ENCODE results near the gene FBLN5. TPM values are rescaled to one million over a fixed set of nuclear protein-coding genes. Genes with fewer than 3 reads are reported as not detected.

The FBLN5 gene
- total RNA-seq, 1 experiment from 2014 or later = not detected

DNA sequence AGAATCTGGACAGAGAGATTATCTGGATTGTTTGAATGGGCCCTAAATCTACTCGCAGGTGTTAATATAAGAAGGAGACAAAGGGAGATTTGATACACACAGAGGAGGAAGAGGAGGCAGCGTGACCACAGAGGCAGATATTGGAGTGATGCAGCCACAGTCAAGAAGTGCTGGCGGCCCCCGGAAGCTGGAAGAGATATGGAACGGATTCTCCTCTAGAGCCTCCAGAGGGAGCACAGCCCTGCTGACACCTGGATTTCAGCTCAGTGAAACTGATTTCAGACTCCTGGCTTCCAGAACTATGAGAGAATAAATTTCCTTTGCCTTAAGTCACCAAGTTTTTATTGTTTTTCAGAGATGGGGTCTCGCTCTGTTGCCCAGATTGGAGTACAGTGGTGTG is 71.0 kb downstream of the FBLN5 start:
- Histone ChIP-seq H3K4me1 (replicated peaks; ENCODE audit: insufficient read depth) (peaks cover 19% of the 10 kb centered on the region), H2AFZ (no peak overlapping the region), H3K27me3 (ENCODE audit: insufficient read depth, low read depth) (no peaks in the 10 kb centered on the region), H3K9me2 (ENCODE audit: insufficient read depth) (no peaks in the 10 kb centered on the region), H3F3A (ENCODE audit: insufficient read depth, low read depth) (peaks cover 11% of the 10 kb centered on the region; the same call in 1 of the 2 replicates), H3K36me3 (ENCODE audit: low read depth) (no peaks in the 10 kb centered on the region), H3K9me3 (ENCODE audit: insufficient read depth, low read depth) (no peaks in the 10 kb centered on the region), H3K4me2 (no peak overlapping the region), H3K4me3 (no peak overlapping the region), H4K20me1 (ENCODE audit: insufficient read depth) (no peaks in the 10 kb centered on the region), H3K27ac (no peak overlapping the region), H3K79me2 (ENCODE audit: low read depth) (no peaks in the 10 kb centered on the region)
- CTCF ChIA-PET = no interaction called here
- no peak for DNase-seq
- no TSS peak for BruUV-seq (replicated peaks)
- TF ChIP-seq, protein P1, sequence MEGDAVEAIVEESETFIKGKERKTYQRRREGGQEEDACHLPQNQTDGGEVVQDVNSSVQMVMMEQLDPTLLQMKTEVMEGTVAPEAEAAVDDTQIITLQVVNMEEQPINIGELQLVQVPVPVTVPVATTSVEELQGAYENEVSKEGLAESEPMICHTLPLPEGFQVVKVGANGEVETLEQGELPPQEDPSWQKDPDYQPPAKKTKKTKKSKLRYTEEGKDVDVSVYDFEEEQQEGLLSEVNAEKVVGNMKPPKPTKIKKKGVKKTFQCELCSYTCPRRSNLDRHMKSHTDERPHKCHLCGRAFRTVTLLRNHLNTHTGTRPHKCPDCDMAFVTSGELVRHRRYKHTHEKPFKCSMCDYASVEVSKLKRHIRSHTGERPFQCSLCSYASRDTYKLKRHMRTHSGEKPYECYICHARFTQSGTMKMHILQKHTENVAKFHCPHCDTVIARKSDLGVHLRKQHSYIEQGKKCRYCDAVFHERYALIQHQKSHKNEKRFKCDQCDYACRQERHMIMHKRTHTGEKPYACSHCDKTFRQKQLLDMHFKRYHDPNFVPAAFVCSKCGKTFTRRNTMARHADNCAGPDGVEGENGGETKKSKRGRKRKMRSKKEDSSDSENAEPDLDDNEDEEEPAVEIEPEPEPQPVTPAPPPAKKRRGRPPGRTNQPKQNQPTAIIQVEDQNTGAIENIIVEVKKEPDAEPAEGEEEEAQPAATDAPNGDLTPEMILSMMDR (conservative IDR thresholded peaks at IDR 0.05) = no peak
- TF ChIP-seq EZH2 (IDR thresholded peaks at IDR 0.05; ENCODE audit: low read depth) = no peak
- POLR2A ChIA-PET (ENCODE audit: unreplicated experiment) = no interaction called here
- intact Hi-C loops (cut with micrococcal nuclease; ENCODE audit: unreplicated experiment) = no loop called here

- Histone ChIP-seq H3K36me3 (ENCODE audit: low read depth) (no peaks in the 10 kb centered on the region), H3F3A (ENCODE audit: insufficient read depth, low read depth) (peaks cover 11% of the 10 kb centered on the region; the same call in 1 of the 2 replicates), H3K27ac (no peak overlapping the region), H4K20me1 (ENCODE audit: insufficient read depth) (no peaks in the 10 kb centered on the region), H3K79me2 (ENCODE audit: low read depth) (no peaks in the 10 kb centered on the region), H3K4me1 (replicated peaks; ENCODE audit: insufficient read depth) (peaks cover 22% of the 10 kb centered on the region), H3K27me3 (ENCODE audit: insufficient read depth, low read depth) (no peaks in the 10 kb centered on the region), H2AFZ (no peak overlapping the region), H3K4me2 (no peak overlapping the region), H3K4me3 (no peak overlapping the region), H3K9me3 (ENCODE audit: insufficient read depth, low read depth) (no peaks in the 10 kb centered on the region), H3K9me2 (ENCODE audit: insufficient read depth) (no peaks in the 10 kb centered on the region)
- intact Hi-C loops (cut with micrococcal nuclease; ENCODE audit: unreplicated experiment) = no loop called here
- CTCF ChIA-PET = no interaction called here
- BruUV-seq (replicated peaks) = no TSS peak
- POLR2A ChIA-PET (ENCODE audit: unreplicated experiment) = no interaction called here
- no peak for DNase-seq
- TF ChIP-seq, protein P1 (conservative IDR thresholded peaks at IDR 0.05) = no peak
- no peak for TF ChIP-seq EZH2 (IDR thresholded peaks at IDR 0.05; ENCODE audit: low read depth)
Measured at GRCh38 chr14:91875525-91876286, 71.8 kb downstream of the FBLN5 start.

- H3K4me2 ChIP-seq = no peak overlapping the region
- H2AFZ ChIP-seq = no peak overlapping the region
- no peak for TF ChIP-seq EZH2 (IDR thresholded peaks at IDR 0.05; ENCODE audit: low read depth)
- TF ChIP-seq, protein P1 (conservative IDR thresholded peaks at IDR 0.05) = no peak
- H3F3A ChIP-seq (ENCODE audit: insufficient read depth, low read depth) = peaks cover 11% of the 10 kb centered on the region; the same call in 1 of the 2 replicates
- intact Hi-C loops (cut with micrococcal nuclease; ENCODE audit: unreplicated experiment) = no loop called here
- H3K9me2 ChIP-seq (ENCODE audit: insufficient read depth) = no peaks in the 10 kb centered on the region
- H3K4me1 ChIP-seq (replicated peaks; ENCODE audit: insufficient read depth) = peaks cover 33% of the 10 kb centered on the region
- H3K27me3 ChIP-seq (ENCODE audit: insufficient read depth, low read depth) = no peaks in the 10 kb centered on the region
- no peak for DNase-seq
- no TSS peak for BruUV-seq (replicated peaks)
- no peak overlapping the region for H3K4me3 ChIP-seq
- no peaks in the 10 kb centered on the region for H3K36me3 ChIP-seq (ENCODE audit: low read depth)
- no peaks in the 10 kb centered on the region for H4K20me1 ChIP-seq (ENCODE audit: insufficient read depth)
- ChIA-PET POLR2A (ENCODE audit: unreplicated experiment) (no interaction called here), CTCF (no interaction called here)
- no peaks in the 10 kb centered on the region for H3K79me2 ChIP-seq (ENCODE audit: low read depth)
- no peaks in the 10 kb centered on the region for H3K9me3 ChIP-seq (ENCODE audit: insufficient read depth, low read depth)
- H3K27ac ChIP-seq = no peak overlapping the region
Measured at GRCh38 chr14:91873471-91874415, 73.8 kb downstream of the FBLN5 start.

All from PC-9 (cell line).